Esophagus muscularis mucosa (tissue), 4 donors: Measurements from ENCODE around the gene POGLUT2. TPM values are rescaled to one million over a fixed set of nuclear protein-coding genes. Genes with fewer than 3 reads are reported as not detected.

Experiments used
- DNase-seq: peaks from one replicate; pipeline ENCODE4 v3.0.0-alpha.2; 2017; ENCODE audit errors: extremely low spot score
- H3K27ac ChIP-seq, 4 donors: fragments of 200-600 bp; sonication (generic); replicated peaks in 1 of 4; 1 replicate in 3 of 4; 2 replicates in 1 of 4; pipeline ENCODE4 v1.5.1; 2016 to 2019; ENCODE audit warnings: mild to moderate bottlenecking in 1 of 4
- H3K27me3 ChIP-seq, 4 donors: fragments of 200-600 bp; sonication (generic); one replicate each; pipeline versions ENCODE4 v1.5.1 to v1.6.0; 2016 to 2019
- H3K36me3 ChIP-seq, 4 donors: fragments of 200-600 bp; sonication (generic); one replicate each; pipeline ENCODE4 v1.5.1; 2016 to 2019
- H3K4me1 ChIP-seq, 4 donors: fragments of 200-600 bp; sonication (generic); one replicate each; pipeline ENCODE4 v1.5.1; 2016 to 2019
- H3K4me3 ChIP-seq, 4 donors: fragments of 200-600 bp; sonication (generic); 1 replicate in 2 of 4; 2 replicates in 2 of 4; pipeline ENCODE4 v1.5.1; 2016 to 2019; ENCODE audit warnings: mild to moderate bottlenecking in 4 of 4, moderate library complexity in 1 of 4
- H3K9me3 ChIP-seq, 4 donors: fragments of 200-600 bp; sonication (generic); 1 replicate in 3 of 4; 2 replicates in 1 of 4; pipeline ENCODE4 v1.5.1; 2016 to 2019
- EP300 ChIP-seq: sonication (generic); formaldehyde crosslinking; IDR thresholded peaks from one replicate; pipeline ENCODE4 v1.6.1; 2017; ENCODE audit warnings: antibody characterized with exemption
- POLR2A ChIP-seq: fragments of 450-650 bp; IDR thresholded peaks from one replicate; pipeline ENCODE4 v1.6.1; 2017; ENCODE audit warnings: antibody characterized with exemption, moderate library complexity, mild to moderate bottlenecking, low read depth
- POLR2AphosphoS5 ChIP-seq, 2 donors: sonication (generic); formaldehyde crosslinking; IDR thresholded peaks; one replicate each; pipeline ENCODE4 v1.6.1; 2017; ENCODE audit warnings: antibody characterized with exemption in 2 of 2
- WGBS: methylation state at CpG from one replicate; pipeline ENCODE4 v1.1.5; 2018; 5-methylcytosine and 5-hydroxymethylcytosine counted together
- intact Hi-C: fragments of 100-400 bp; cut with DNase I; formaldehyde crosslinking; loops from one replicate; pipeline ENCODE4 v1.15.1; 2023
- total RNA-seq, 4 donors: library from RNA; depleted of rRNA; stranded (reverse); fragments of >200 nt; gene quantifications; one replicate each; pipeline versions ENCODE4 v1.1.0 to v1.2.1, GENCODE V29; 2016
- TF ChIP-seq, protein P1 (sequence below), 3 experiments: fragments of 200-600 bp in 2 of 3; fragments of 450-650 bp in 1 of 3; sonication (generic) in 2 of 3; IDR thresholded peaks; one replicate each; pipeline ENCODE4 v1.5.1; 2017 to 2019; ENCODE audit warnings: antibody characterized with exemption in 3 of 3, mild to moderate bottlenecking in 2 of 3, moderate library complexity in 1 of 3

POGLUT2 gene
- total RNA-seq, 4 donors from 2014 or later = 4.8 to 7.5 (median 6.3) TPM

DNA sequence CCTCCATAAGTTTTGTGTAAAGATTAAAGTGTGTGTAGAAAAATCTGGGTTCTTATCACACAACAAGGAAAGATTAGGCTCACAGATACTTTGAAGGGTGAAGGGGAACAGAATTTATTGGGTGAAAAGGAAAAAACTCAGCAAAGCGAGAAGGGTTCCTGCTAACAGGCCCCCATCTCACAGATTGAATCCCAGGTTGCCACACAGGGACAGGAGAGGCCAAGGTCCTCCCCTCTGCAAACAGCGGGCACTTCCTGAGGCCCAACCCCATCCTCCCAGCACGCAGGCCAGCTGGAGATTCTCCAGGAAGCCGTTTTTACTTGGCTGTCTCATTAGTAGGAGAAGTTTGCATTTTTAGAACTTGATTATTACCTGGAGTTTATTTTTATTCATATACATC lies 31.9 kb upstream of the POGLUT2 start:
- Histone ChIP-seq H3K4me1 (no peaks in the 10 kb centered on the region), H3K9me3 (no peaks in the 10 kb centered on the region), H3K27me3 (no peaks in the 10 kb centered on the region), H3K4me3 (no peak overlapping the region), H3K27ac (no peak overlapping the region), H3K36me3 (peaks cover 12 to 77% (median 60%) of the 10 kb centered on the region in 4 donors)
- no peak for TF ChIP-seq POLR2AphosphoS5 (IDR thresholded peaks at IDR 0.05)
- TF ChIP-seq, protein P1, sequence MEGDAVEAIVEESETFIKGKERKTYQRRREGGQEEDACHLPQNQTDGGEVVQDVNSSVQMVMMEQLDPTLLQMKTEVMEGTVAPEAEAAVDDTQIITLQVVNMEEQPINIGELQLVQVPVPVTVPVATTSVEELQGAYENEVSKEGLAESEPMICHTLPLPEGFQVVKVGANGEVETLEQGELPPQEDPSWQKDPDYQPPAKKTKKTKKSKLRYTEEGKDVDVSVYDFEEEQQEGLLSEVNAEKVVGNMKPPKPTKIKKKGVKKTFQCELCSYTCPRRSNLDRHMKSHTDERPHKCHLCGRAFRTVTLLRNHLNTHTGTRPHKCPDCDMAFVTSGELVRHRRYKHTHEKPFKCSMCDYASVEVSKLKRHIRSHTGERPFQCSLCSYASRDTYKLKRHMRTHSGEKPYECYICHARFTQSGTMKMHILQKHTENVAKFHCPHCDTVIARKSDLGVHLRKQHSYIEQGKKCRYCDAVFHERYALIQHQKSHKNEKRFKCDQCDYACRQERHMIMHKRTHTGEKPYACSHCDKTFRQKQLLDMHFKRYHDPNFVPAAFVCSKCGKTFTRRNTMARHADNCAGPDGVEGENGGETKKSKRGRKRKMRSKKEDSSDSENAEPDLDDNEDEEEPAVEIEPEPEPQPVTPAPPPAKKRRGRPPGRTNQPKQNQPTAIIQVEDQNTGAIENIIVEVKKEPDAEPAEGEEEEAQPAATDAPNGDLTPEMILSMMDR (IDR thresholded peaks at IDR 0.05) = no peak
- TF ChIP-seq EP300 = no peak
- no peak for TF ChIP-seq POLR2A
- DNase-seq = no peak
- intact Hi-C loops = no loop called here
- 41% methylated on average over 4 of the region's 4 CpGs for WGBS

DNA sequence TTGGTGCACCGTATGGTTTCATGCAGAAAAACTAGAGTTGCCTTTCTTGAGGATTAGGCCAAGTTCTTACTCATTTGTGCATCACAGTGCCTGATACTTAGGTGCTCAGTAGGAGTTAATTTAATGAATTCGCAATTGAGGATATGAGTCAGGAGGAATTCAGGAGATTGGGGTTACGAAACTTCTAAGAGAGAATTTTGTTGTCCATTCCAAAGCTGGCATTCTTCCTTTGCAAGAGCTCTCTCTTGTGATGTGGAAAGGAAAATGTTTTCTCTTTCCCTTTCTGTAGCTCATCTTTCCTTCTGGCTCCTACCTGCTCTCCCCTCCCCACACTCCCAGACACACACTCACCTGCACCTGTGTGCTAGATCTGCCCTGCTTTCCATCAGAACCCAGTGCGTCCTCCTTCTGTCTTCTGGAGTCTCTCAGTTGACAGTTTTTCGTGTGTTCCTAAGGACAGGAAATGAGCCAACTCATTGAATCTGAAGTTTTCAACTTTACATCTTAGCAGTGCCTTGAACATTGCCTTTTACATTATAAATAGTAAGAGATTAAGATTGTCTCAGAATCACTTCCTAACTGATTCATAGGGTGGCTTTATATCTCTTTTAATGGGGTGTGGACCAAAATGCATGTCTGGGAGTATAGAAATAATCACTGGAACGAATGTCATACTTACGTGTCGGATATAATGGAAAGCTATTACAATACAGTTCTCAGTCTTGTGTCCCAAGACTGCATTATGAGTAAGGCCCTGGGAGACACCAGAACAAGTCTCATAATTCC lies 27.3 kb upstream of the POGLUT2 start:
- WGBS = 74% methylated on average over 8 of the region's 8 CpGs
- DNase-seq = no peak
- Histone ChIP-seq H3K4me3 (no peak overlapping the region), H3K36me3 (peaks cover 11 to 87% (median 57%) of the 10 kb centered on the region in 4 donors), H3K9me3 (no peaks in the 10 kb centered on the region), H3K4me1 (no peaks in the 10 kb centered on the region), H3K27me3 (no peaks in the 10 kb centered on the region), H3K27ac (no peak overlapping the region)
- TF ChIP-seq, protein P1 (IDR thresholded peaks at IDR 0.05) = no peak
- TF ChIP-seq POLR2AphosphoS5 (IDR thresholded peaks at IDR 0.05) = no peak
- no peak for TF ChIP-seq EP300
- no peak for TF ChIP-seq POLR2A
- intact Hi-C loops = no loop called here

DNA sequence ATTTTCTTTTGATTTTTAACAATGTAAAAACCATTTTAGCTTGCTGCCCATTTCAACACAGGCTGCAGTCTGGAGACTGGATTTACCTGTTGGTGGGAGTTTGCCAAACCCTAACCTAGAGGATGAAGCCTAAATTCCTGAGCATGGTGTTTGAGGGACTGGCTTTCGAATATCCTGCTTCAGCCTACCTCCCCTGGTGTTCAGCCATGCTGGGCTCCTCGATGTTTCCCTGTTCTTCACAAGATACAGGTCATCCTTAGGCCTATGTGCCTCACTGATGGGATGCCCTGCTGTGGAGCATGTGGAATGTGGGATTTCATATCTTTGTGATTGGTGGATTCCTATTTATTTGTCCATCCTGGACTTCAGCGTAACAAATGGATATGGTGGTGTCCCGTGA lies 26.6 kb upstream of the POGLUT2 start:
- Histone ChIP-seq H3K36me3 (peaks cover 11 to 92% (median 59%) of the 10 kb centered on the region in 4 donors), H3K27me3 (no peaks in the 10 kb centered on the region), H3K4me3 (no peak overlapping the region), H3K27ac (no peak overlapping the region), H3K9me3 (no peaks in the 10 kb centered on the region), H3K4me1 (no peaks in the 10 kb centered on the region)
- TF ChIP-seq EP300 (no peak), POLR2AphosphoS5 (IDR thresholded peaks at IDR 0.05) (no peak), POLR2A (no peak)
- TF ChIP-seq, protein P1 (IDR thresholded peaks at IDR 0.05) = no peak
- 79% methylated on average over 4 of the region's 4 CpGs for WGBS
- intact Hi-C loops = no loop called here
- DNase-seq = no peak

DNA sequence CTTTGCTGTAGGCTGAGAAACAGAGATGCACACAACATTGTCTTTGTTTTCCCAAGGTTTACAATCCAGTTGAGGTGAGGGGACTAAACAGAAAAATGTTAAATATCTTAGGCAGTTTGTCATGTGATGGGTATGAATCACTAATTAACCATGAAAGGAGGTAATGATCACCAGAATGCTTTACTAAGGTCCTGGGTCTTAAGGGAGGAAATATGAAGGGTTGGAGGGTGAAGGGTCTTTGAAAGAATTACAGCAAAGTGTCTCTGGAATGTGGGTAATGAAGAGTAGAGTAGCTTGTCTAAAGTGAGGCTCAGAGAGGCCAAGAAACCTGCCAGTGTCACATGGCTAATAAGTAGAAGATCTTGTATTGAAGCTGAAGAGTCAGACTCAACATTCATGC lies 19.1 kb upstream of the POGLUT2 start:
- H3K27me3 ChIP-seq = no peaks in the 10 kb centered on the region
- intact Hi-C loops = no loop called here
- no peak overlapping the region for H3K27ac ChIP-seq
- H3K36me3 ChIP-seq = peaks cover 7 to 61% (median 41%) of the 10 kb centered on the region in 4 donors
- TF ChIP-seq POLR2A (no peak), EP300 (no peak), POLR2AphosphoS5 (IDR thresholded peaks at IDR 0.05) (no peak)
- TF ChIP-seq, protein P1 (IDR thresholded peaks at IDR 0.05) = no peak
- no peak overlapping the region for H3K4me3 ChIP-seq
- DNase-seq = no peak
- H3K9me3 ChIP-seq = no peaks in the 10 kb centered on the region
- H3K4me1 ChIP-seq = peaks cover 0 to 5% (median 1%) of the 10 kb centered on the region in 4 donors
